Activated B cell treated with CpG ODN at 0.5 μM for 24 hours (primary cell): Measurements from ENCODE around the gene CNN3. TPM values are rescaled to one million over a fixed set of nuclear protein-coding genes. Genes with fewer than 3 reads are reported as not detected.

Experiments used
- ATAC-seq: fragments of 200-7000 bp; cut with Tn5 transposase; one replicate; pipeline ENCODE4 v1.10.0; 2021; ENCODE audit warnings: low read depth, mild to moderate bottlenecking, moderate library complexity
- CTCF ChIA-PET: fragments of 350-600 bp; sonication (Branson Sonifier 250); formaldehyde crosslinking; loops from one replicate; lab custom pipeline; 2021; ENCODE audit warnings: antibody characterized with exemption; lab: Charles Lee
- POLR2A ChIA-PET: fragments of 350-600 bp; sonication (Branson Sonifier 250); formaldehyde crosslinking; loops from one replicate; lab custom pipeline; 2021; ENCODE audit warnings: antibody characterized with exemption; lab: Charles Lee
- DNase-seq: peaks from one replicate; pipeline ENCODE4 v3.0.0; 2022
- H3K27ac Mint-ChIP-seq: one replicate; pipeline ENCODE4 v1.8.0; 2020; ENCODE audit warnings: mixed read lengths
- H3K27me3 Mint-ChIP-seq: one replicate; pipeline ENCODE4 v1.8.0; 2021; ENCODE audit warnings: mixed read lengths
- H3K36me3 Mint-ChIP-seq: one replicate; pipeline ENCODE4 v1.8.0; 2021; ENCODE audit warnings: low read depth, mixed read lengths
- H3K4me1 Mint-ChIP-seq: one replicate; pipeline ENCODE4 v1.8.0; 2021; ENCODE audit warnings: mixed read lengths
- H3K4me3 Mint-ChIP-seq: one replicate; pipeline ENCODE4 v1.8.0; 2020; ENCODE audit warnings: mild to moderate bottlenecking, mixed read lengths
- H3K9me3 Mint-ChIP-seq: one replicate; pipeline ENCODE4 v1.8.0; 2020; ENCODE audit warnings: mixed read lengths
- intact Hi-C: fragments of 100-400 bp; cut with micrococcal nuclease; formaldehyde crosslinking; loops from one replicate; pipeline ENCODE4 v1.15.1; 2024
- total RNA-seq: library from RNA; stranded (reverse); gene quantifications from 2 replicates; pipeline ENCODE4 v1.2.3, GENCODE V29; 2022
- TF ChIP-seq, protein P1 (sequence below): fragments of 200-600 bp; IDR thresholded peaks from one replicate; pipeline ENCODE4 v1.8.0; 2022; ENCODE audit warnings: antibody characterized with exemption, mild to moderate bottlenecking

The CNN3 gene
- total RNA-seq, 1 donor from 2014 or later: 6.2 TPM

DNA sequence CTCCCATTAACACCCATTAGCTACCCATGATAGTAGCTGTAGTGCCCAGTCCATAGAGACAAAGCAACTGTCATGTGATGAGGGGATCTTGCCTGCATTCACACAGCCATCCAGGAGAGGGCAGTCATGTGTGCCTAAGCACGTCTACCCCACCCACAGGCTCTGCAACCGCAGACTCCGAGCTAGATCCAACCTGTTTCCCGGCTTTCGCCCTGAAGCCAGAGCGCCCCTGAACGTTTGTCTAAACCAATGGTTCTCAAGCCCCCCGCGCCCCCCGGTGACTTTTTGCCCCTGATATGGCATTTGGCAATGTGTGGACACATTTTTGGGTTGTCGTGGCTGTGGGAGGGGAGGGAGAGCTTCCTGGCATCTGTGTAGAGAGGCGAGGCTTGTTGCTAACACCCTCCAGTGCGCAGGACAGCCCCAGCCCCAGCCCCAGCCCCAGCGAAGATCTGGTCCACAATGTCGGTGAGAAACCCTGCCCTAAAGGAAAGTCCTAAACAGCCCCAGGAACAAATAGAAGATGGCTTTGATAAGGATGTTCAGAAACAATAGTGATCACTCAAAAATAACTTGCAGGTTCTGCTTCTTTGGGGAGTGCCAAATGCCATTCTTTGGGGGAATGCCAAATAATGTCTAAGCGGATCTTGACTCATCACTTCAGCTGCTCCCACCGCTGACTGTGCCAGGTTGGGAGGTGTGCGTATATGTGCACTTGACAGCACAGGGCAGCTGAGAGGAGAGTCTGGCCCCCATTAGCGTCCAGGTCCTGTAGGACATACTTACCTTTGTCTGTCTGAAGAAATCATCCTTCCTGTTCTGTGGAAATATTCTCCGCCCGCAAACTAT lies 72.2 kb downstream of the CNN3 start:
- CTCF ChIA-PET: interaction anchor here (0.6 to 6.3 kb wide), 32 partner anchors 8 to 396 kb away, joined by 3 to 183 read pairs (median 4); partner anchors contain the start of genes ALG14 and RWDD3
- POLR2A ChIA-PET: interaction anchor here (0.7 to 1.8 kb wide), 4 partner anchors 107 to 379 kb away, joined by 5 to 14 read pairs (median 10); partner anchors contain the start of genes ALG14 and RWDD3
- H3K27me3 Mint-ChIP-seq: peaks cover 8% of the 10 kb centered on the region
- H3K27ac Mint-ChIP-seq: no peak overlapping the region
- DNase-seq (peak; percentile 54), ATAC-seq (peak; percentile 98)
- intact Hi-C loops: loop anchor here (1.0 to 5.0 kb wide), 5 partner anchors 20 to 380 kb away; partner anchors contain the start of gene RWDD3
- H3K36me3 Mint-ChIP-seq: no peaks in the 10 kb centered on the region
- H3K4me3 Mint-ChIP-seq: no peak overlapping the region
- TF ChIP-seq, protein P1, sequence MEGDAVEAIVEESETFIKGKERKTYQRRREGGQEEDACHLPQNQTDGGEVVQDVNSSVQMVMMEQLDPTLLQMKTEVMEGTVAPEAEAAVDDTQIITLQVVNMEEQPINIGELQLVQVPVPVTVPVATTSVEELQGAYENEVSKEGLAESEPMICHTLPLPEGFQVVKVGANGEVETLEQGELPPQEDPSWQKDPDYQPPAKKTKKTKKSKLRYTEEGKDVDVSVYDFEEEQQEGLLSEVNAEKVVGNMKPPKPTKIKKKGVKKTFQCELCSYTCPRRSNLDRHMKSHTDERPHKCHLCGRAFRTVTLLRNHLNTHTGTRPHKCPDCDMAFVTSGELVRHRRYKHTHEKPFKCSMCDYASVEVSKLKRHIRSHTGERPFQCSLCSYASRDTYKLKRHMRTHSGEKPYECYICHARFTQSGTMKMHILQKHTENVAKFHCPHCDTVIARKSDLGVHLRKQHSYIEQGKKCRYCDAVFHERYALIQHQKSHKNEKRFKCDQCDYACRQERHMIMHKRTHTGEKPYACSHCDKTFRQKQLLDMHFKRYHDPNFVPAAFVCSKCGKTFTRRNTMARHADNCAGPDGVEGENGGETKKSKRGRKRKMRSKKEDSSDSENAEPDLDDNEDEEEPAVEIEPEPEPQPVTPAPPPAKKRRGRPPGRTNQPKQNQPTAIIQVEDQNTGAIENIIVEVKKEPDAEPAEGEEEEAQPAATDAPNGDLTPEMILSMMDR: no peak
- no peaks in the 10 kb centered on the region for H3K9me3 Mint-ChIP-seq
- H3K4me1 Mint-ChIP-seq: no peaks in the 10 kb centered on the region

DNA sequence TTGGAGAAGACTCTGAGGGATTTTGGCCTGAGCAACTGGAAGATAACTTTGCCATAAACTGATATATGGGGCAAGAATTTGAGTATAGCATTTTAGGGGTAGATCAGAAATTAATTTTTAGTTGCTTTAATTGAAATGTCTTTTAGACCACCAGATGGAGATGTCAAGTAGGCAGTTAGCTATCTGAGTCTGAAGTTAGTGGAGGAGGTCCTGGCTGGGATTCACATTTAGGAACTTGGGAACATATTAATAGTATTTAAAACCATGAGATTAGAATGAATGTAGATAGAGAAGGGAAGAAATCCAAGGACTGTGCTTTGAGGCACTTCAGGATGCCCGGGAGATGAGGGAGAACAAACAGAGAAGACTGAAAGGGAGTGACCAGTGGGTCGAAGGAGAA lies 74.1 kb downstream of the CNN3 start:
- CTCF ChIA-PET: interaction anchor here (1.0 to 6.3 kb wide), 3 partner anchors 188 to 381 kb away, joined by 3 to 183 read pairs (median 116); partner anchors contain the start of gene RWDD3
- intact Hi-C loops: loop anchor here (5.0 kb wide), 1 partner anchor 110 kb away; no protein-coding TSS in a partner anchor

DNA sequence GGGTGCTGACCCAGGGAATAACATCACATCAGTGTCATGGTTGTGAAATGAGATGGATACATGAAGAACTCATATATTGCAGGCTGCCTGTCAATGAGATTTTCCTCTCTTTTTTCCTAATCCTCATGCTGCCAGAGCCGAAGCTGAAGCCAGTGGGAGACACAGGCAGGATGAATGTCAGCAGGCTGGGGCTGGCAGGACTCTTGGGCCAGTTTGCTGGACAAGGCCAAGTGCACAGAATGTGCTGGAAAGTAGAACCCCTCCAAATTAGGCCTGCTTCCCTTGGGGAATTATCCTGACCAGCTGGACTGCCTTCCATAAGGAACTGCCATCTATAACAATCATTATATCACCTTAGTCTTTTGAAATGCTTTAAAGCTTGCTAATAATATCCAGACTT lies 75.3 kb downstream of the CNN3 start:
- Mint-ChIP-seq H3K9me3 (no peaks in the 10 kb centered on the region), H3K27me3 (peaks cover 2% of the 10 kb centered on the region), H3K36me3 (no peaks in the 10 kb centered on the region), H3K4me1 (no peaks in the 10 kb centered on the region), H3K27ac (no peak overlapping the region), H3K4me3 (no peak overlapping the region)
- CTCF ChIA-PET: interaction anchor here (2.2 to 6.3 kb wide), 3 partner anchors 8 to 193 kb away, joined by 5 to 183 read pairs (median 116); no protein-coding TSS in a partner anchor
- TF ChIP-seq, protein P1: no peak
- no peak for DNase-seq
- ATAC-seq: no peak
- POLR2A ChIA-PET: no interaction called here
- intact Hi-C loops: loop anchor here (5.0 kb wide), 1 partner anchor 111 kb away; no protein-coding TSS in a partner anchor

More for the DNA sequence above, 74.1 kb downstream of the CNN3 start:
- no peak overlapping the region for H3K4me3 Mint-ChIP-seq
- POLR2A ChIA-PET: no interaction called here
- no peak for DNase-seq
- no peaks in the 10 kb centered on the region for H3K9me3 Mint-ChIP-seq
- TF ChIP-seq, protein P1: no peak
- ATAC-seq: no peak
- no peak overlapping the region for H3K27ac Mint-ChIP-seq
- peaks cover 4% of the 10 kb centered on the region for H3K27me3 Mint-ChIP-seq
- no peaks in the 10 kb centered on the region for H3K36me3 Mint-ChIP-seq
- H3K4me1 Mint-ChIP-seq: no peaks in the 10 kb centered on the region

Other genes starting within 250 kb of the CNN3 start
- not detected in 2 replicates for gene SLC44A3, start 106.8 kb downstream of the CNN3 start, total RNA-seq
- gene ALG14, start 145.8 kb upstream of the CNN3 start, total RNA-seq: 3.7 and 7.5 TPM in 2 replicates
- gene TLCD4, start 190.2 kb upstream of the CNN3 start, total RNA-seq: 0.22 and 0.24 TPM in 2 replicates